ENCODE results near the gene AKR1B1. TPM values are rescaled to one million over a fixed set of nuclear protein-coding genes. Genes with fewer than 3 reads are reported as not detected.
A peak's percentile ranks its signal among the peaks of the same experiment; 100 is the strongest.

The AKR1B1 gene
- total RNA-seq, 1 experiment from 2014 or later: 1.6 TPM

- CTCF ChIA-PET: no interaction called here
- peak; percentile 14 for DNase-seq
- no peak for TF ChIP-seq EZH2phosphoT487 (IDR thresholded peaks at IDR 0.05; ENCODE audit: borderline replicate concordance, low read length)
- TF ChIP-seq CTCF (conservative IDR thresholded peaks at IDR 0.05; ENCODE audit: low read depth, low read length): no peak
- no peak for TF ChIP-seq EZH2 (IDR thresholded peaks at IDR 0.05; ENCODE audit: low read length, unreplicated experiment)
- no peaks in the 10 kb centered on the region for H3K36me3 ChIP-seq (ENCODE audit: low read depth, low read length)
- intact Hi-C loops (cut with micrococcal nuclease): no loop called here
- BruUV-seq (replicated peaks): no TSS peak
- no peaks in the 10 kb centered on the region for H3F3A ChIP-seq (ENCODE audit: low read length, unreplicated experiment)
- no peaks in the 10 kb centered on the region for H3K9me3 ChIP-seq (ENCODE audit: low read length)
- ATAC-seq: no peak
- no peaks in the 10 kb centered on the region for H3K27me3 ChIP-seq (ENCODE audit: low read length)
- no peaks in the 10 kb centered on the region for H3K9me2 ChIP-seq (replicated peaks; ENCODE audit: low read length)
- no peak overlapping the region for H3K4me3 ChIP-seq (ENCODE audit: low read length)
- no peak overlapping the region for H3K4me2 ChIP-seq (ENCODE audit: low read length)
- no peaks in the 10 kb centered on the region for H4K20me1 ChIP-seq (ENCODE audit: low read length)
- H3K9ac ChIP-seq (ENCODE audit: low read length): no peak overlapping the region
- H2AFZ ChIP-seq (ENCODE audit: low read length): 0 out of 2 replicates have a peak overlapping the region, but pooled peaks have one; percentile 30
- peaks cover 11% of the 10 kb centered on the region for H3K4me1 ChIP-seq (ENCODE audit: insufficient read depth, low read length)
- POLR2A ChIA-PET (ENCODE audit: unreplicated experiment): no interaction called here
- H3K27ac ChIP-seq (ENCODE audit: low read length): no peak overlapping the region
- H3K79me2 ChIP-seq (ENCODE audit: low read length): no peaks in the 10 kb centered on the region
Observed at GRCh38 chr7:134459981-134460380, 1.1 kb upstream of the AKR1B1 start.

GRCh38 chr7:134458341-134458805 is 527 bp downstream of the AKR1B1 start:
- POLR2A ChIA-PET (ENCODE audit: unreplicated experiment): no interaction called here
- CTCF ChIA-PET: no interaction called here
- H3K9ac ChIP-seq (ENCODE audit: low read length): no peak overlapping the region
- H3K4me3 ChIP-seq (ENCODE audit: low read length): no peak overlapping the region
- TF ChIP-seq CTCF (conservative IDR thresholded peaks at IDR 0.05; ENCODE audit: low read depth, low read length) (no peak), EZH2 (IDR thresholded peaks at IDR 0.05; ENCODE audit: low read length, unreplicated experiment) (no peak)
- no peaks in the 10 kb centered on the region for H3F3A ChIP-seq (ENCODE audit: low read length, unreplicated experiment)
- no peak overlapping the region for H2AFZ ChIP-seq (ENCODE audit: low read length)
- H3K9me2 ChIP-seq (replicated peaks; ENCODE audit: low read length): no peaks in the 10 kb centered on the region
- no peaks in the 10 kb centered on the region for H3K79me2 ChIP-seq (ENCODE audit: low read length)
- DNase-seq: no peak
- H3K27me3 ChIP-seq (ENCODE audit: low read length): no peaks in the 10 kb centered on the region
- H4K20me1 ChIP-seq (ENCODE audit: low read length): no peaks in the 10 kb centered on the region
- no peak overlapping the region for H3K4me2 ChIP-seq (ENCODE audit: low read length)
- no peaks in the 10 kb centered on the region for H3K9me3 ChIP-seq (ENCODE audit: low read length)
- no TSS peak for BruUV-seq (replicated peaks)
- H3K36me3 ChIP-seq (ENCODE audit: low read depth, low read length): no peaks in the 10 kb centered on the region
- no peak for ATAC-seq
- intact Hi-C loops (cut with micrococcal nuclease): no loop called here
- H3K4me1 ChIP-seq (ENCODE audit: insufficient read depth, low read length): peaks cover 11% of the 10 kb centered on the region
- no peak overlapping the region for H3K27ac ChIP-seq (ENCODE audit: low read length)

- no TSS peak for BruUV-seq (replicated peaks)
- Histone ChIP-seq H3K4me1 (ENCODE audit: insufficient read depth, low read length) (peaks cover 5% of the 10 kb centered on the region), H3K27me3 (ENCODE audit: low read length) (no peaks in the 10 kb centered on the region), H3K27ac (ENCODE audit: low read length) (no peak overlapping the region), H3K4me3 (ENCODE audit: low read length) (no peak overlapping the region), H3K36me3 (ENCODE audit: low read depth, low read length) (no peaks in the 10 kb centered on the region), H2AFZ (ENCODE audit: low read length) (no peak overlapping the region), H3K79me2 (ENCODE audit: low read length) (no peaks in the 10 kb centered on the region), H4K20me1 (ENCODE audit: low read length) (no peaks in the 10 kb centered on the region), H3F3A (ENCODE audit: low read length, unreplicated experiment) (no peaks in the 10 kb centered on the region), H3K9ac (ENCODE audit: low read length) (no peak overlapping the region), H3K9me3 (ENCODE audit: low read length) (no peaks in the 10 kb centered on the region), H3K9me2 (replicated peaks; ENCODE audit: low read length) (no peaks in the 10 kb centered on the region), H3K4me2 (ENCODE audit: low read length) (no peak overlapping the region)
- ChIA-PET CTCF (no interaction called here), POLR2A (ENCODE audit: unreplicated experiment) (no interaction called here)
- TF ChIP-seq EZH2 (IDR thresholded peaks at IDR 0.05; ENCODE audit: low read length, unreplicated experiment) (no peak), CTCF (conservative IDR thresholded peaks at IDR 0.05; ENCODE audit: low read depth, low read length) (no peak), EZH2phosphoT487 (IDR thresholded peaks at IDR 0.05; ENCODE audit: borderline replicate concordance, low read length) (no peak)
- intact Hi-C loops (cut with micrococcal nuclease): no loop called here
- ATAC-seq (no peak), DNase-seq (no peak)
Observed at GRCh38 chr7:134457210-134457609, 1.7 kb downstream of the AKR1B1 start.
